Measurements from ENCODE around the gene ETV3L.

ETV3L gene

GRCh38 chr1:157099633-157100009, at the start of gene ETV3L:
Gene ETV3L (minus strand): TSS chr1:157099808. CDS start chr1:157099523, 285 bp downstream.
- DNase-seq: no peak

- DNase-seq: no peak
Observed at GRCh38 chr1:157147906-157148700, 48.5 kb upstream of the ETV3L start.

- no peak for DNase-seq
Observed at GRCh38 chr1:157147037-157147436, 47.4 kb upstream of the ETV3L start.

- DNase-seq: no peak
Observed at GRCh38 chr1:157146244-157146643, 46.6 kb upstream of the ETV3L start.

GRCh38 chr1:157145076-157145475, 45.5 kb upstream of the ETV3L start:
- no peak for DNase-seq

- no peak for DNase-seq
Observed at GRCh38 chr1:157144509-157144908, 44.9 kb upstream of the ETV3L start.

GRCh38 chr1:157142765-157143423, 43.3 kb upstream of the ETV3L start:
- DNase-seq: no peak

GRCh38 chr1:157142201-157142600, 42.6 kb upstream of the ETV3L start:
- DNase-seq: no peak

GRCh38 chr1:157141212-157141855, 41.7 kb upstream of the ETV3L start:
- no peak for DNase-seq

GRCh38 chr1:157140063-157140588, 40.5 kb upstream of the ETV3L start:
- no peak for DNase-seq

GRCh38 chr1:157139052-157139715, 39.6 kb upstream of the ETV3L start:
- no peak for DNase-seq

- DNase-seq: peak; percentile 91
Observed at GRCh38 chr1:157138220-157139051, 38.8 kb upstream of the ETV3L start, which contains the start of gene ETV3. Gene ETV3 (minus strand): TSS chr1:157138395. CDS start chr1:157136352, 2,043 bp downstream.

GRCh38 chr1:157137408-157138219, 38.0 kb upstream of the ETV3L start:
- no peak for DNase-seq

GRCh38 chr1:157137046-157137407, 37.4 kb upstream of the ETV3L start:
- no peak for DNase-seq

GRCh38 chr1:157136133-157136532, 36.5 kb upstream of the ETV3L start:
- DNase-seq: no peak

- no peak for DNase-seq
Observed at GRCh38 chr1:157135646-157136045, 36.0 kb upstream of the ETV3L start.

GRCh38 chr1:157135070-157135469, 35.5 kb upstream of the ETV3L start:
- DNase-seq: no peak

GRCh38 chr1:157134442-157134841, 34.8 kb upstream of the ETV3L start:
- no peak for DNase-seq

- no peak for DNase-seq
Observed at GRCh38 chr1:157133426-157133825, 33.8 kb upstream of the ETV3L start.

GRCh38 chr1:157132616-157133167, 33.1 kb upstream of the ETV3L start:
- no peak for DNase-seq

GRCh38 chr1:157132111-157132510, 32.5 kb upstream of the ETV3L start:
- DNase-seq: no peak

All from NCI-H774 (cell line).